Ovary (tissue), 9 donors: Measurements from ENCODE around the gene COQ10A. TPM values are rescaled to one million over a fixed set of nuclear protein-coding genes. Genes with fewer than 3 reads are reported as not detected.

Experiments used
- DNase-seq, 5 donors: peaks; one replicate each; pipeline ENCODE4 v3.0.0-alpha.2; 2019 to 2020
- H3K27ac ChIP-seq, 2 donors: fragments of 200-600 bp; one replicate each; pipeline versions ENCODE4 v1.5.1 to v1.8.0; 2019 to 2022
- H3K27me3 ChIP-seq: fragments of 200-600 bp; one replicate; pipeline ENCODE4 v1.8.0; 2022
- H3K36me3 ChIP-seq: fragments of 200-600 bp; sonication (generic); one replicate; pipeline ENCODE4 v1.5.1; 2019
- H3K4me1 ChIP-seq: one replicate; pipeline ENCODE4 v1.8.1; 2013; ENCODE audit warnings: mild to moderate bottlenecking, moderate library complexity; ENCODE audit not compliant: insufficient read depth
- H3K4me3 ChIP-seq: fragments of 200-600 bp; sonication (generic); one replicate; pipeline ENCODE4 v1.5.1; 2017
- H3K9me3 ChIP-seq, 2 donors: fragments of 200-600 bp in 1 of 2; sonication (generic) in 1 of 2; one replicate each; pipeline versions ENCODE4 v1.5.1 to v1.8.1; 2013 to 2019; ENCODE audit warnings: mild to moderate bottlenecking in 1 of 2, moderate library complexity in 1 of 2
- CTCF ChIP-seq, 3 donors: fragments of 450-650 bp in 2 of 3; fragments of 200-600 bp in 1 of 3; IDR thresholded peaks; one replicate each; pipeline versions ENCODE4 v1.5.1 to v1.8.0; 2016 to 2022; ENCODE audit warnings: antibody characterized with exemption in 3 of 3, mild to moderate bottlenecking in 1 of 3
- EP300 ChIP-seq: sonication (generic); formaldehyde crosslinking; IDR thresholded peaks from one replicate; pipeline ENCODE4 v1.6.1; 2017; ENCODE audit warnings: antibody characterized with exemption
- POLR2A ChIP-seq: fragments of 450-650 bp; IDR thresholded peaks from one replicate; pipeline ENCODE4 v1.6.1; 2017; ENCODE audit warnings: antibody characterized with exemption, mild to moderate bottlenecking, moderate library complexity
- WGBS, 3 donors: extraction: QIAGEN DNeasy Blood & Tissue Kit in 1 of 3; methylation state at CpG; one replicate each; pipeline versions ENCODE4 v1.1.5 to v1.1.7; 2013 to 2017; 5-methylcytosine and 5-hydroxymethylcytosine counted together
- intact Hi-C, 4 donors: fragments of 100-400 bp; cut with DNase I; formaldehyde crosslinking; loops; one replicate each; pipeline versions ENCODE4 v1.11.0 to v1.15.1; 2022 to 2023
- polyA plus RNA-seq, 2 donors: library from polyadenylated mRNA; stranded (reverse); fragments of 200-250 nt in 1 of 2; fragments of 350-450 nt in 1 of 2; fragmentation: Illumina TruSeq in 1 of 2; extraction: RNeasy Lipid Tissue Mini Kit (QIAGEN cat#74804) in 1 of 2; gene quantifications; one replicate each; pipeline ENCODE4 v1.2.3, GENCODE V29; 2013 to 2014
- total RNA-seq, 7 donors: library from RNA; depleted of rRNA in 2 of 7; stranded (reverse); fragments of >200 nt in 2 of 7; fragmentation: NEBNext Ultra II Directional in 3 of 7; extraction: Animal tissue kit (Norgen Biotek cat#: 25700) in 3 of 7; gene quantifications; one replicate each; pipeline versions ENCODE4 v1.1.0 to v1.2.4, GENCODE V29; 2016 to 2023
- donor health status: DM: no; HTN: no; CAD: no; lungs with moderate emphysema.
- donor health status: DM: no; HTN: no; CAD: no.
- donor health status: Bipolar disorder and iron deficiency.
- donor health status: DM: yes; HTN: yes; CAD: no.
- donor health status: DM: no; HTN: no; CAD: no.
- donor health status: DM: yes; HTN: yes; CAD: no.

COQ10A gene
- total and polyA plus RNA-seq, 9 donors = 11.3 to 31.1 (median 14.9) TPM

- H3K4me3 ChIP-seq = no peak overlapping the region
- intact Hi-C loops = loop anchor here in 1 of 4 donors (10.0 kb wide), 2 partner anchors 103 to 167 kb away; partner anchors contain the start of gene SPRYD4
- no peaks in the 10 kb centered on the region for H3K9me3 ChIP-seq
- 91 to 94% (median 93%) methylated on average over 8 of the region's 8 CpGs for WGBS, 3 donors
- H3K4me1 ChIP-seq = peaks cover 13% of the 10 kb centered on the region
- H3K27me3 ChIP-seq = no peaks in the 10 kb centered on the region
- no peak overlapping the region for H3K27ac ChIP-seq
- no peak for TF ChIP-seq EP300
- TF ChIP-seq CTCF (IDR thresholded peaks at IDR 0.05) = no peak
- no peak for DNase-seq
- no peaks in the 10 kb centered on the region for H3K36me3 ChIP-seq
These were observed 30.7 kb downstream of the COQ10A start for GRCh38 chr12:56297400-56297799.

- no peak for DNase-seq
- no peaks in the 10 kb centered on the region for H3K9me3 ChIP-seq
- TF ChIP-seq CTCF (IDR thresholded peaks at IDR 0.05) (no peak), POLR2A (no peak), EP300 (no peak)
- peaks cover 13% of the 10 kb centered on the region for H3K4me1 ChIP-seq
- intact Hi-C loops = loop anchor here in 1 of 4 donors (10.0 kb wide), 2 partner anchors 104 to 166 kb away; partner anchors contain the start of gene SPRYD4
- H3K36me3 ChIP-seq = no peaks in the 10 kb centered on the region
- H3K4me3 ChIP-seq = peak overlapping the region; percentile 99
- WGBS, 3 donors = 49 to 60% (median 56%) methylated on average over 5 of the region's 5 CpGs
- no peaks in the 10 kb centered on the region for H3K27me3 ChIP-seq
- peak overlapping the region in 1 of 2 donors; percentile 89 for H3K27ac ChIP-seq
These were observed 32.1 kb downstream of the COQ10A start for GRCh38 chr12:56298828-56299227.

- Histone ChIP-seq H3K4me3 (peak overlapping the region; percentile 99), H3K27me3 (no peaks in the 10 kb centered on the region), H3K36me3 (no peaks in the 10 kb centered on the region), H3K9me3 (no peaks in the 10 kb centered on the region), H3K4me1 (peaks cover 13% of the 10 kb centered on the region), H3K27ac (peak overlapping the region; percentile 31 to 89)
- 0 to 1% (median 1%) methylated on average over 10 of the region's 10 CpGs for WGBS, 3 donors
- no peak for TF ChIP-seq EP300
- no peak for TF ChIP-seq CTCF (IDR thresholded peaks at IDR 0.05)
- TF ChIP-seq POLR2A = no peak
- intact Hi-C loops = loop anchor here in 1 of 4 donors (10.0 kb wide), 2 partner anchors 105 to 165 kb away; partner anchors contain the start of gene SPRYD4
- DNase-seq = no peak
These were observed 32.6 kb downstream of the COQ10A start for GRCh38 chr12:56299308-56299852.

- WGBS, 3 donors = 0 to 1% (median 0%) methylated on average over 57 to 63 of the region's 63 CpGs
- TF ChIP-seq CTCF (IDR thresholded peaks at IDR 0.05) (peak in 1 of 3 donors; percentile 17), POLR2A (peak; percentile 42), EP300 (no peak)
- intact Hi-C loops = loop anchor here in 1 of 4 donors (10.0 kb wide), 2 partner anchors 105 to 165 kb away; partner anchors contain the start of gene SPRYD4
- peak; percentile 98 to 99 (median 99) for DNase-seq
- no peaks in the 10 kb centered on the region for H3K9me3 ChIP-seq
- no peaks in the 10 kb centered on the region for H3K36me3 ChIP-seq
- peaks cover 13% of the 10 kb centered on the region for H3K4me1 ChIP-seq
- H3K4me3 ChIP-seq = peak within 1 kb of the TSS; percentile 99
- H3K27me3 ChIP-seq = no peaks in the 10 kb centered on the region
- H3K27ac ChIP-seq = peak within 1 kb of the TSS; percentile 53 to 89
These were observed 33.3 kb downstream of the COQ10A start, which contains the start of gene CS for GRCh38 chr12:56299853-56300643. CS (minus strand) TSS chr12:56300330; CDS start chr12:56300201, 129 bp downstream.
